MCF 10A (cell line): Measurements from ENCODE around the gene SCGB1C2. TPM values are rescaled to one million over a fixed set of nuclear protein-coding genes. Genes with fewer than 3 reads are reported as not detected.

Source experiments
- BruUV-seq: library from RNA; stranded (reverse); fragments of 400-500 nt; replicated peaks from 2 replicates; lab custom pipeline; 2021; lab: Mats Ljungman, UMichigan
- CTCF ChIA-PET: fragments of 300-600 bp; sonication (Branson Sonifier 250); formaldehyde crosslinking; extraction: SDS; loops from one replicate; lab custom pipeline; 2021; ENCODE audit warnings: antibody characterized with exemption, inconsistent platforms; lab: Yijun Ruan, JAX
- POLR2A ChIA-PET: fragments of 300-600, 350-650 bp; sonication (Branson Sonifier 250); formaldehyde crosslinking; extraction: SDS; loops from one replicate; lab custom pipeline; 2020; ENCODE audit warnings: antibody characterized with exemption, inconsistent platforms; lab: Yijun Ruan, JAX
- DNase-seq: peaks from one replicate; pipeline ENCODE4 v3.0.0-alpha.2; 2018; ENCODE audit not compliant: unreplicated experiment
- H3K27ac Mint-ChIP-seq: one replicate; pipeline ENCODE4 v1.8.0; 2022; ENCODE audit warnings: mild to moderate bottlenecking, low read depth, mixed read lengths; ENCODE audit not compliant: unreplicated experiment
- H3K27me3 Mint-ChIP-seq: one replicate; pipeline ENCODE4 v1.8.0; 2022; ENCODE audit warnings: mixed read lengths; ENCODE audit not compliant: insufficient read depth, unreplicated experiment
- H3K36me3 Mint-ChIP-seq: one replicate; pipeline ENCODE4 v1.8.0; 2022; ENCODE audit warnings: mild to moderate bottlenecking, moderate library complexity, mixed read lengths; ENCODE audit not compliant: insufficient read depth, unreplicated experiment
- H3K4me1 Mint-ChIP-seq: one replicate; pipeline ENCODE4 v1.8.0; 2022; ENCODE audit warnings: mixed read lengths; ENCODE audit not compliant: insufficient read depth, unreplicated experiment
- H3K4me3 Mint-ChIP-seq: one replicate; pipeline ENCODE4 v1.8.0; 2022; ENCODE audit warnings: mild to moderate bottlenecking, moderate library complexity, mixed read lengths; ENCODE audit not compliant: unreplicated experiment
- H3K9me3 Mint-ChIP-seq: one replicate; pipeline ENCODE4 v1.8.0; 2022; ENCODE audit warnings: mixed read lengths; ENCODE audit not compliant: unreplicated experiment
- intact Hi-C: fragments of 100-400 bp; cut with micrococcal nuclease; formaldehyde crosslinking; loops from 2 replicates; pipeline ENCODE4 v1.14.1; 2022
- total RNA-seq: library from RNA; stranded (reverse); gene quantifications from 2 replicates; pipeline ENCODE4 v1.2.3, GENCODE V29; 2022
- TF ChIP-seq, protein P1 (sequence below): fragments of 200-600 bp; IDR thresholded peaks from one replicate; pipeline ENCODE4 v1.8.0; 2022; ENCODE audit warnings: antibody characterized with exemption, mild to moderate bottlenecking; ENCODE audit not compliant: unreplicated experiment

Gene SCGB1C2
- total RNA-seq, 1 experiment from 2014 or later, result not detected

DNA sequence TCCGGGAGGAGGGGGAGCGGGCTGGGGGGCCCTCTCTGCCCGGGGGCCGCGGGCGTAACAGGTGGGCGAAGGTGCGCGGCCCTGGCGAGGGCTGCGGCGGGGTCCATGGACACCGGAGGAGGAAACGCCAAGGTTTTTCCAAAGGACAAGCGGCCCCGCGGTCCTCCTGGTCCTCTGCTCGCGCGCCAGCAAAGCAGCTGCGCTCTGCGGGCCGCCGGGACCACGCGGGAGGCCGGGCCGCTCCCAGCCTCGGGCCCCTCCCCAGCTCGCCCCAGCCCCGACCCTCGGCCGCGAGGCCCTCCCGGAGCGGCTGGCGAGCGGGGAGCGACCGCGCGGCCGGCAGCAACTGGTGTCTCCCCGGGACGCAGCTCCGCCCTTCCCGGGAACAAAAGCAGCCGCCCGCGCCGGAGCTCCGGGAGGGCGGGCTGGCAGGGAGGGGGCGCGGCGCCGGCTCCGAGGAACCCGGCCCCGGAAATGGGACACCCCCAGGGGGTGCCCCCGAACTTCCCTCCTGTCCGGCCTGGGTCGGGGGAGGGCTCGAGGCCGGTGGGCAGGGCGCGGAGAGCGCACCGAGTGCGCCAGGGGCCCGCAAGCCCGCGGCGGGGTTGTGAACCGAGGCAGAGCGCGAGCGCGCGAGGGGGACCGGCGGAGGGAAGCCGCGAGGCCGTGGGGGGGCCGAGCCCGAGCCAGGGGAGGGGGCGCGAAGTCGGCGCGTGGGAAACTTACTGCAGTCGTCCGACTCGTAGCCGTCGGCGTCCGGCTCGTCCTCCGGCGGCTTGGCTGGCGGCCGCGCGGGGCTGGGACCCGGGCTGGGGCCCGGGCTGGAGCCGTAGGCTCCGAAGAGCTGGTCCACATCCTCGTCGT, 43.2 kb downstream of the SCGB1C2 start:
- peaks cover 2% of the 10 kb centered on the region for H3K4me1 Mint-ChIP-seq
- no peak overlapping the region for H3K27ac Mint-ChIP-seq
- POLR2A ChIA-PET, result no interaction called here
- no peaks in the 10 kb centered on the region for H3K9me3 Mint-ChIP-seq
- H3K27me3 Mint-ChIP-seq, result peaks cover 11% of the 10 kb centered on the region
- intact Hi-C loops, result no loop called here
- no peaks in the 10 kb centered on the region for H3K36me3 Mint-ChIP-seq
- no TSS peak for BruUV-seq
- no peak overlapping the region for H3K4me3 Mint-ChIP-seq
- CTCF ChIA-PET, result no interaction called here
- TF ChIP-seq, protein P1, sequence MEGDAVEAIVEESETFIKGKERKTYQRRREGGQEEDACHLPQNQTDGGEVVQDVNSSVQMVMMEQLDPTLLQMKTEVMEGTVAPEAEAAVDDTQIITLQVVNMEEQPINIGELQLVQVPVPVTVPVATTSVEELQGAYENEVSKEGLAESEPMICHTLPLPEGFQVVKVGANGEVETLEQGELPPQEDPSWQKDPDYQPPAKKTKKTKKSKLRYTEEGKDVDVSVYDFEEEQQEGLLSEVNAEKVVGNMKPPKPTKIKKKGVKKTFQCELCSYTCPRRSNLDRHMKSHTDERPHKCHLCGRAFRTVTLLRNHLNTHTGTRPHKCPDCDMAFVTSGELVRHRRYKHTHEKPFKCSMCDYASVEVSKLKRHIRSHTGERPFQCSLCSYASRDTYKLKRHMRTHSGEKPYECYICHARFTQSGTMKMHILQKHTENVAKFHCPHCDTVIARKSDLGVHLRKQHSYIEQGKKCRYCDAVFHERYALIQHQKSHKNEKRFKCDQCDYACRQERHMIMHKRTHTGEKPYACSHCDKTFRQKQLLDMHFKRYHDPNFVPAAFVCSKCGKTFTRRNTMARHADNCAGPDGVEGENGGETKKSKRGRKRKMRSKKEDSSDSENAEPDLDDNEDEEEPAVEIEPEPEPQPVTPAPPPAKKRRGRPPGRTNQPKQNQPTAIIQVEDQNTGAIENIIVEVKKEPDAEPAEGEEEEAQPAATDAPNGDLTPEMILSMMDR, result no peak
- no peak for DNase-seq

DNA sequence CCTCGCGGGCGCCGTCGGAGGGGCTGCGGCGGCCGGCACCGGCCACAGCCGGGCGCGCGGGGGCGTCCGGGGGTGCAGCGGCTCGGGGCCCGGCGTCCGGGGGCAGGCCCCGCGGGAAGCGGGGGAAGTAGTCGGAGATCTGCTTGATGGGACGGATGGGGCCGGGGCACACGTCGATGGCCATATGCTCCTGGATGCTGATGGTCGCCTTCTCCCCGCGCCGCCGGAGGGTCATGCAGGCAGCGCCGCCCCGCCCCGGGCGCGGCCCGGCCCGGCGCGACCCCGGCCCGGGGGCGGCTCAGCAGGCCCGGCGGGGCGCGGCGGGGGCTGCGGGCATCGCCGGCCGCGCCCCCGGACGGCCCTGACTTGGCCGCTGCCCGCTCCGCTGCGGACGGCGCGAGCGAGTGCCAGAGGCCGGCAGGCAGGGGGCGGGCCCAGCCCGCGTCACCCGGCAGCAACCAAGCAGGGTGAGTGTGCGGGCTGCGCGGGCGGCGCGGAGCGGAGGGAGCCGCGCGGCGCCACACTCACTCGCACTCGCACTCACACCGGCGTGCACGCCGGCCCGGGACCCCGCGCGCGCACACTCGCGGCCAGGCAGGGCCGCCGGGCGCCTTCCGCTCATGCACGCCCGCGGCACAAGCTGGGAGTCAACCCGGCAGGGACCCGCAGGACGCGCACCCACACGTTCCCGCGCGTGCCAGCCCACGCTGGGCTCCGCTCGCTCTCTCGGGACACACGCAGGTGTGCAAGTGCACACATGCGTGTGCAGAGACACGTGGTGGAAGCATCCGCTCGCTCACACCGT, 44.1 kb downstream of the SCGB1C2 start, which contains the start of gene DOC2B:
TSS of gene DOC2B (minus strand) at position 406 of the 805 bp plus-strand sequence. CDS start at position 235, 171 bp downstream.
- ChIA-PET CTCF (no interaction called here), POLR2A (no interaction called here)
- no peaks in the 10 kb centered on the region for H3K9me3 Mint-ChIP-seq
- BruUV-seq, result no TSS peak
- peaks cover 8% of the 10 kb centered on the region for H3K4me1 Mint-ChIP-seq
- TF ChIP-seq, protein P1, result no peak
- DNase-seq, result no peak
- no peak within 1 kb of the TSS for H3K4me3 Mint-ChIP-seq
- intact Hi-C loops, result no loop called here
- peaks cover 11% of the 10 kb centered on the region for H3K27me3 Mint-ChIP-seq
- H3K36me3 Mint-ChIP-seq, result no peaks in the 10 kb centered on the region
- no peak within 1 kb of the TSS for H3K27ac Mint-ChIP-seq

DNA sequence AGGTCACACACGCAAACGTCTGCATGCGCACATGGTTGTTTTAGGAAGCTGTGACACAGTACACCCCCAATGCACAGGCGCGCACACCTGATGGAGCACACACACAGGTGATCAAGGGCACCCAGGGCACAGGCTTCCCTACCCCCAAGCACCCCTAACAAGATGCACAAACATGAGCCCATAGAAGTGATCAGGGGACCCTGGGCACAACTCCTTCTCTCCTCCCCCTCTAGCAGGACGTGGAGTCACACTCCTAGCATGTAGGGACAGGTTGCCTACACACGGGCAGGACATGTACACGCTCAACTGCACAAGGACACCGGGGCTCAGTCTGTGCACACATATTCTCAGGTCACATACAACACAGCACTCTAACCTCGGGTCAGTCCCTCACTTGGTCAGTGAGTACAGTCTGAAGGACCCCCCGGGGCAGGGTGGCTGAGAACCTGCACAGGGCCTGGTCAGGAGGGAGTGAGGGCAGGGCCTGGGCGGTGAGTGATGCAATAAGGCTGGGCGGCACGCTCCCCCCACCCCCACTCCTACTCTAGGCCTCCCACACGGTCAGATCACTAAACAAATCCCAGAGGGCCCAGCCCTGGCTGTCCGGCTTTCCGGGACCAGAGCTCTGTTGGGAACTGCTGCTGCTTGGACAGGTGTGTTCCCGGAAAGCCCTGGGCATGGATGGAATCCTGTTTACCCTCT, 44.8 kb downstream of the SCGB1C2 start:
- Mint-ChIP-seq H3K36me3 (no peaks in the 10 kb centered on the region), H3K4me3 (no peak overlapping the region), H3K27ac (no peak overlapping the region), H3K9me3 (no peaks in the 10 kb centered on the region), H3K27me3 (peaks cover 11% of the 10 kb centered on the region), H3K4me1 (peaks cover 8% of the 10 kb centered on the region)
- ChIA-PET POLR2A (no interaction called here), CTCF (no interaction called here)
- TF ChIP-seq, protein P1, result no peak
- peak; percentile 41 for DNase-seq
- intact Hi-C loops, result no loop called here
- BruUV-seq, result no TSS peak
